Glomerular visceral epithelial cell (primary cell): ENCODE results near the gene MVK.

ENCODE experiments used
- DNase-seq: peaks from one replicate; pipeline ENCODE4 v3.0.0-alpha.2; 2016; ENCODE audit errors: extremely low spot score

Gene MVK

DNA sequence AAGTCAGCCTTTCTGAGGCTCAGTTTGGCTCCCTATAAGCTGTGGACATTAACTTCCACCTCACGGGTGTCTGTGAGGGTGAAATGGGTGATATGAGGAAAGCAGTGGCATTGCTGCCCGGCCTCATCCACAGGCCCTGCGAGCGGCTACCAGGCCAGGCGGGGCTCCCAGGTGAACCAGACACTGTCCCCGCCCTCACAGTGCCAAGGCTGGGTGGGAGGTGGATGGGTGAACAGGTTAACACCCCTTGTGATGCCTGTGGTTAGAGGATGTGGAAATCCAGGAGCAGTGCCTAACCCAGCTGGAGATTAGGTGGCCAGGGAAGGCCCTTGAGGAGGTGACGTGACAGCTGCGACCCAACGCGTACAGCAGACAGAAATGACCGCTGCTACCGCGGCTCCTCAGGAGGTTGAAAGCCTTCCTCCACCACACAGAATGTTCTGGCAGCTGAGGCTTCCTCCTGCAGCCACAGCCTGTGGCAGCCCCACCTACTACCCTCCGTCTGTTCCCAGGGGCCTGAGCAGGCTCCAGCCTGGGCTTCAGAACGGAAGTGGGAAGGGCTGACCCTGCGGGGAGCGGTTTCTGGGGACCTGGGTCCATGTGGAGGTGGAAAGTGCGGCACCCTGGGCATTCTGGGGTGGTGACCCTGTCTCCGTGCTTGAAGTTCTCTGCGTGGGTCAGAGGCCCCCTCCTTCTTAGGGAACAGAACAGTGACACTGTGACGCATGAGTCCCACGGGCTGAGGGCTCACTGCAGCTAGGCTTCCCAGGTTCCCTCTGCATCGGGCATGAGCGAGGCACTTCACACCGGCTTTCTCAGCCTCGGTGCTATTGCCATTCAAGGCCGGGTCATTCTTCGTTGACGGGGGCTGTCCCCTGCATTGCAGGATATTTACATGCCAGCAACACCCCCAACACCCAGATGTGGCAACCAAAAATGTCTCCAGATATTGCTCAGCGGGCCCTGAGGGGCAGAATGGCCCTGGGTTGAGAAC lies 10.0 kb upstream of the MVK start:
- DNase-seq = no peak

GRCh38 chr12:109566424-109566823 lies 7.2 kb upstream of the MVK start:
- DNase-seq = no peak

DNA sequence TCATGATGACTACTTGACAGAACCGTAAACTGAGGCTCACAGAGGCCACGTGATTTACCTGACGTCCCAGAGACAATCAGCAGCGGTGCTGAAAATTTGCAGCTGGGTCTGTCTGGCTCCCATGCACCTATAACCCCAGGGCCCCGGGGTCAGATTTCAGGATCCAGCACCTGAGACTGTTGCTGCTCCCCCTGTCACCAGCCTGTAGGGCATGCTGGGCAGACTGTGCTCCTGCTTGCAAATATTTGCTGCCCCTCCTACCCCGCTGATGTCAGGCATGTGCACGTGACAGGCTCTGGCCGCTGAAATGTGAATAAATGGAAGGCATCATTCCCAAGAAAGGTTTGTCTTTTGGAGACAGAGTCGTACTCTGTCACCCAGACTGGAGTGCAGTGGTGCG lies 6.3 kb upstream of the MVK start:
- no peak for DNase-seq

- DNase-seq = no peak
Measured at GRCh38 chr12:109567967-109568366, 5.6 kb upstream of the MVK start.

- DNase-seq = no peak
Measured at GRCh38 chr12:109568486-109568885, 5.1 kb upstream of the MVK start.

DNA sequence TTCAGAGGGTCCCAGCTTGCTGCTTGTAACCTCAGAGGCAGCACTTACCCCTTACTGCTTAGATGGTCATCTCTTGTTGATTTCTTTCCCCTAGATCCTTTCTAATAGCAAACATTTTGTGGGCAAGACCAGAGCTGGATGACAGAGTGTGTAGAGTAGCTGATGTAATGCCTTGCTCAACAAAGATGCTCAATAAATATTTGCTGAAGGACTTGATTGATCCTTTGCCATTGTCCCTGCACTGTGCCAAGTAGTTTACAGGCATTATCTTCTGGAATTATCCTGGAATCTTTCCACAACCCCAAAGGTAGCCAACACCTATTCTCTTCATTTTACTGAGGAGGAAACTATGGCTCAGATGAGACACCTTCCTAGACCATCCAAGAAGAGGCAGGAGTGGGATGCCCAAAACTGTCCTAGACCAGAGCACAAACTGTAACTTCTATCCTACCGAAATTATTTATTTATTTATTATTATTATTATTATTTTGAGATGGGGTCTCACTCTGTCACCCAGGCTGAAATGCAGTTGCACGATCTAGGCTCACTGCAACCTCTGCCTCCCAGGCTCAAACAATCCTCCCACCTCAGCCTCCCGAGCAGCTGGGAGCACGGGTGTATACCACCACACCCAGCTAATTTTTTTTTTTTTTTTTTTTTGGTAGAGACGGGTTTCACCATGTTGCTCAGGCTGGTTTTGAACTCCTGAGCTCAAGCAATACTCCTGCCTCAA lies 1.7 kb upstream of the MVK start:
- no peak for DNase-seq

DNA sequence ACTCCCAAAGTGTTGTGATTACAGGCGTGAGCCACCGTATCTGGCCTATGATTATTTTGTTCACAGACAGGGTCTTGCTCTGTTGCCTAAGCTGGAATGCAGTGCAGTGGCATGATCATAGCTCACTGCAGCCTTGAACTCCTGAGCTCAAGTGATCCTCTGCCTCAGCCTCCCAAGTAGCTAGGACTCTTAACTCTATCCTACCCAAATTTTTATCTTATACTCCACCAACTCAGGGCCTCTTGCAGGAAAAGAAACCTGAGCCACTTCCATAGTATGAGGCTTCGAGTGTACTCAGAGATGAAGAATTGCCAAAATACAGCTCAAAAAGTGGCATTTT lies 1.1 kb upstream of the MVK start:
- DNase-seq = no peak

GRCh38 chr12:109573914-109574244 lies 285 bp downstream of the MVK start:
- no peak for DNase-seq

DNA sequence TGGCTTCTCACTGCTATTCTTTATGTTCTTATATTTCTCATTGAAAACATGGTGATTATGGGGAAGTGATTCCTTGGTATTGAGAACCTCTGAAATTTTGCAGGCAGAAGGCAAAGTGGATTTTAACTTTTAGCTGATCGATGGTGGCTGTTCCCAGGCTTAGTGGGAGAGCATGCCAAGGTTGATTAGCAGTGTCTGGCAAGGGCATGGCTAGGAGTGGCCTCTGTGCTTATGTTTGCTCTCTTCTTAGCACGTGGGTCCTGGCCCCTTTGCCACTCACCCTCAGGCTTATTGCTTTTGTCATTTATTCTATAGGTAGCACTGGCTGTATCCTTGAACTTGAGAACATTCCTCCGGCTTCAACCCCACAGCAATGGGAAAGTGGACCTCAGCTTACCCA lies 2.1 kb downstream of the MVK start:
- no peak for DNase-seq

DNA sequence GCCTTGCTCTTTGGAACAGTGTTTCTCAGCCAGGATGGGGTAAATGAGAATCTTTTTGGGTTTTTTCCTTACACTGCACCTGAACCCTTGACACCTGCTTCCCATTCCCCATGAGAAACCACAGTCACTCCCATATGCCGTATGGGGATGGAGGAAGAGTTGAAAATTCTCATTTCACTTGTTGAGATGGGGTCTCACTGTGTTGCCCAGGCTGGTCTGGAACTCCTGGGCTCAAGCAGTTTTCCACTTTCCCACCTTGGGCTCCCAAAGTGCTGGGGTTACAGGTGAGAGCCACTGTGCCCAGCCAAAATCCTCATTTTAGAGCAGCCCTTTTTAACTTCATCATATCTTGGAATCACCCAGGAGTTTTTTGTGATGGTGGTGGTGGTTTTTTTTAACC lies 3.7 kb downstream of the MVK start:
- no peak for DNase-seq

- no peak for DNase-seq
Measured at GRCh38 chr12:109578330-109578927, 4.8 kb downstream of the MVK start.

GRCh38 chr12:109579639-109580038 lies 6.0 kb downstream of the MVK start:
- no peak for DNase-seq

DNA sequence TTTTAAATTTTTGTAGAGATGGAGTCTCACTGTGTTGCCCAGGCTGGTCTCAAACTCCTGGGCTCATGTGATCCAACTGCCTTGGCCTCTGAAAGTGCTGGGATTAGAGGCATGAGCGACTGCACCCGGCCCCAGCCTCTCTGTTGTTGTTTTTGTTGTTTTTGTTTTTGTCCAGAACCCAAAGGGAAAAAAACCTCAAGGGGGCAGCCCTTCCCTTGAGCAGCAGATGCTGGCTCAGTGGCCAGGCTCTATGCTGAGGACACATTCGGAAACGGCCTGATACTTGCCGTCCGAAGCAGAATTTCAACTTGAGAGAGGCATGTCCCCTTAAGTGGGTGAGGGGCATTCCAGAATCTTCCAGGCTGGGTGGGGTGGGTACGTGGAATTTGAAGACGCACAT lies 6.7 kb downstream of the MVK start:
- DNase-seq = no peak

DNA sequence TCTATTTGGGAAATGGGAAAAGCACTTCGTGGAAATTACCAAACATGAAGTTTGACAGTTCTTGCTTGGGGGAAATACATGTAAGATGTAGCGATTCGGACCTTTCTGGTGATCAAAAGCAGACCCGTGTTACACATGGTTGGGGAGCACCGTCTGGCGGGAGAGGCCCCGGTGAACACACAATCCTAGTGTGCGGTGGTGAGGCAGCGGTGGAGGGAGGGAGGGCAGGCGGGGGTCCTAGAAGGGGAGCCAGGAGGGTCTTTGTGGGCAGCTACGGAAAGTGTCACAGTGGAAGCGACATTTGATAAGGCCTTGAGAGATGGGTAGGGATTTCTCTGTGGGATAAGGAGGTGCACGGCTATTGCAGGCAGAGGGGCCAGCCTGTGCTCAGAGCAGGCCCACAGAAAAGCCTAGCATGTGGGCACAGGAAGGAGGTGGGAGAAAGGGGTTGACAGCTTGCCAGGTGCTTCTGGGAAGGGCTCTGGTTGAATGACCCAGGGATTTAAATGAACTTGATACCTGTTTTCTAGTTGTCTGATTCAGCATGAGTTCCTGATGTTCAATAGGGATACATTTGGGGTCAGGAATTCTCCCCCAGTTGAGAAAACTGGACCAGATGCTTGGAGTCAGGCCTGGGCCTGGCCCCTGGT lies 7.2 kb downstream of the MVK start:
- DNase-seq = no peak

DNA sequence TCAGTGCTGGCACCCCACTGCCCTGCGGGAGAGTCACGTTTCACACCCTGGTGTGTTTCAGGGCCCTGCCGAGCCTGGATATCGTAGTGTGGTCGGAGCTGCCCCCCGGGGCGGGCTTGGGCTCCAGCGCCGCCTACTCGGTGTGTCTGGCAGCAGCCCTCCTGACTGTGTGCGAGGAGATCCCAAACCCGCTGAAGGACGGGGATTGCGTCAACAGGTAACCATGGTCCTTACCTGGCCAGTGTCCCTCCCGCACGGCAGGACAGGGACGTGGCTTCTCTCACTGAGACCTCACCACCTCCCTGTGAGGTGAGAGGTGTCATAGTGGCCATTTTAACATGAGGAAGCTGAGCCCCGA lies 7.7 kb downstream of the MVK start:
- no peak for DNase-seq

- peak; percentile 59 for DNase-seq
Measured at GRCh38 chr12:109581856-109582255, 8.3 kb downstream of the MVK start.

- DNase-seq = peak; percentile 12
Measured at GRCh38 chr12:109582636-109583035, 9.0 kb downstream of the MVK start.

DNA sequence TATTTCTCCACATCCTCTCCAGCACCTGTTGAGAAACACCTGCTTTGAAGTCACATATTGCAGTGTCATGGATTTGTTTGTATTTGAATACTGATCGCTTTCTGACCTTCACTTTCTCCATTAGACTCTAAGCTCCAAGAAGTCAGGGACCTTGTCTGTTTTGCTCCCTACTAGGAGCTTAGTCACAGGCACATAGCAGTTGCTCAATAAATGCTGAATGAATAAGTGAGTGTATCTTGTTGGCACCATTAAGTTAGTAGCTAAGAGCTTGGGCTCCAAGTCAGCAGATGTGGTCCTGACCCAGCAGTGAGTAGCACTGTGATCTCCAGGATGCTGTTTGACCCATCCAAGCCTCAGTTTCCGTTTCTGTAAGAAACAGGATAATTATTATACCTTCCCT lies 10.1 kb downstream of the MVK start:
- no peak for DNase-seq

- DNase-seq = no peak
Measured at GRCh38 chr12:109586385-109587296, 13.0 kb downstream of the MVK start.

- no peak for DNase-seq
Measured at GRCh38 chr12:109587921-109588320, 14.3 kb downstream of the MVK start.

GRCh38 chr12:109588461-109589239 lies 15.1 kb downstream of the MVK start:
- no peak for DNase-seq
